Progenitor cell of endocrine pancreas (in vitro differentiated cells): Measurements from ENCODE around the gene ACSF3. TPM values are rescaled to one million over a fixed set of nuclear protein-coding genes. Genes with fewer than 3 reads are reported as not detected.
A peak's percentile ranks its signal among the peaks of the same experiment; 100 is the strongest.

Experiments
- DNase-seq: peaks from one replicate; pipeline ENCODE4 v3.0.0; 2021; ENCODE audit warnings: low spot score; ENCODE audit not compliant: unreplicated experiment
- H3K27ac Mint-ChIP-seq: 2 replicates; pipeline ENCODE4 v1.8.0; 2021; ENCODE audit warnings: mild to moderate bottlenecking, moderate library complexity, mixed read lengths
- H3K27me3 Mint-ChIP-seq: 2 replicates; pipeline ENCODE4 v1.8.0; 2021; ENCODE audit warnings: mixed read lengths
- H3K36me3 Mint-ChIP-seq: 2 replicates; pipeline ENCODE4 v1.8.0; 2022; ENCODE audit warnings: mixed read lengths; ENCODE audit not compliant: insufficient read depth
- H3K4me1 Mint-ChIP-seq: 2 replicates; pipeline ENCODE4 v1.8.0; 2021; ENCODE audit warnings: low read depth, mixed read lengths
- H3K4me3 Mint-ChIP-seq: 2 replicates; pipeline ENCODE4 v1.8.0; 2021; ENCODE audit warnings: low read depth, mild to moderate bottlenecking, moderate library complexity, mixed read lengths
- H3K9me3 Mint-ChIP-seq: 2 replicates; pipeline ENCODE4 v1.8.0; 2021; ENCODE audit warnings: low read depth, mixed read lengths
- CTCF ChIP-seq: fragments of 200-600 bp; sonication (generic); IDR thresholded peaks from one replicate; pipeline ENCODE4 v1.5.0; 2021; ENCODE audit warnings: antibody characterized with exemption, mild to moderate bottlenecking; ENCODE audit not compliant: unreplicated experiment
- total RNA-seq: library from RNA; stranded (reverse); gene quantifications from 2 replicates; pipeline ENCODE4 v1.2.1, GENCODE V29; 2021

The ACSF3 gene
- total RNA-seq, 1 donor from 2014 or later, result 31.3 TPM

GRCh38 chr16:89138513-89138795, 44.8 kb downstream of the ACSF3 start:
- no peak overlapping the region for H3K27ac Mint-ChIP-seq
- no peaks in the 10 kb centered on the region for H3K9me3 Mint-ChIP-seq
- TF ChIP-seq CTCF, result no peak
- H3K27me3 Mint-ChIP-seq, result no peaks in the 10 kb centered on the region
- no peak overlapping the region for H3K4me3 Mint-ChIP-seq
- H3K4me1 Mint-ChIP-seq, result no peaks in the 10 kb centered on the region
- H3K36me3 Mint-ChIP-seq, result peaks cover 8% of the 10 kb centered on the region
- no peak for DNase-seq

GRCh38 chr16:89138843-89139520, 45.3 kb downstream of the ACSF3 start:
- DNase-seq, result no peak
- H3K4me3 Mint-ChIP-seq, result no peak overlapping the region
- no peaks in the 10 kb centered on the region for H3K4me1 Mint-ChIP-seq
- no peak for TF ChIP-seq CTCF
- peak overlapping the region; percentile 69 for H3K27ac Mint-ChIP-seq
- no peaks in the 10 kb centered on the region for H3K9me3 Mint-ChIP-seq
- peaks cover 6% of the 10 kb centered on the region for H3K36me3 Mint-ChIP-seq
- H3K27me3 Mint-ChIP-seq, result no peaks in the 10 kb centered on the region

- peaks cover 4% of the 10 kb centered on the region for H3K36me3 Mint-ChIP-seq
- TF ChIP-seq CTCF, result no peak
- no peaks in the 10 kb centered on the region for H3K27me3 Mint-ChIP-seq
- no peaks in the 10 kb centered on the region for H3K9me3 Mint-ChIP-seq
- no peak overlapping the region for H3K4me3 Mint-ChIP-seq
- no peak for DNase-seq
- no peak overlapping the region for H3K27ac Mint-ChIP-seq
- H3K4me1 Mint-ChIP-seq, result no peaks in the 10 kb centered on the region
Observed at GRCh38 chr16:89139907-89140361, 46.3 kb downstream of the ACSF3 start.

DNA sequence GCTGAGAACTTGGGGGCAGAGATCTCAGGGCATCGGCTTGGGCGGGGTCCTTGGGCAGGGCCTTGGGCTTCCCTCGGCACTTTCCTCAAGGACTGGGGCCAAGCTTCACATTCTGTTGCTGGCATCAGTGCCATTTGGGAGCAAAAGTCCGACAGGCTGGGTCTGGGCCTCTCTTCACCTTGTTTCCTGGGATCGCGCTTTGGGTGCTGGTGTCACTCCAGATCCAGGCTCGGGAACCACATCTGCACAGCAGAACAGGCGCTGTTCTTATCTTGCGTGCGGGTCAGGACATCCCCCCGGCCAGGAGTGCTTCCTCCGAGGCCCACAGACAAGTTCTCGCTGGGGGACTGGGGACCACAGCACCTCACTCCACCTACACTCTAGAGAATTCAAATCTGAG, 46.7 kb downstream of the ACSF3 start:
- Mint-ChIP-seq H3K9me3 (no peaks in the 10 kb centered on the region), H3K4me1 (no peaks in the 10 kb centered on the region), H3K36me3 (peaks cover 4% of the 10 kb centered on the region), H3K27me3 (no peaks in the 10 kb centered on the region), H3K4me3 (no peak overlapping the region), H3K27ac (no peak overlapping the region)
- DNase-seq, result no peak
- TF ChIP-seq CTCF, result no peak

GRCh38 chr16:89140981-89141883, 47.6 kb downstream of the ACSF3 start:
- DNase-seq, result no peak
- Mint-ChIP-seq H3K4me3 (no peak overlapping the region), H3K4me1 (no peaks in the 10 kb centered on the region), H3K9me3 (no peaks in the 10 kb centered on the region), H3K27me3 (no peaks in the 10 kb centered on the region), H3K36me3 (peaks cover under 1% of the 10 kb centered on the region), H3K27ac (no peak overlapping the region)
- no peak for TF ChIP-seq CTCF
